NCI-H2107 (cell line): Measurements from ENCODE around the gene FRMPD1.
"Not testable (repeated sequence)": the region's sequence is repeated elsewhere in the genome, so short reads cannot be mapped to it uniquely, and the experiment has no call there.

Experiments used
- DNase-seq: peaks from one replicate; lab custom pipeline; 2025; lab: John Stamatoyannopoulos, UW

The FRMPD1 gene, protein sequence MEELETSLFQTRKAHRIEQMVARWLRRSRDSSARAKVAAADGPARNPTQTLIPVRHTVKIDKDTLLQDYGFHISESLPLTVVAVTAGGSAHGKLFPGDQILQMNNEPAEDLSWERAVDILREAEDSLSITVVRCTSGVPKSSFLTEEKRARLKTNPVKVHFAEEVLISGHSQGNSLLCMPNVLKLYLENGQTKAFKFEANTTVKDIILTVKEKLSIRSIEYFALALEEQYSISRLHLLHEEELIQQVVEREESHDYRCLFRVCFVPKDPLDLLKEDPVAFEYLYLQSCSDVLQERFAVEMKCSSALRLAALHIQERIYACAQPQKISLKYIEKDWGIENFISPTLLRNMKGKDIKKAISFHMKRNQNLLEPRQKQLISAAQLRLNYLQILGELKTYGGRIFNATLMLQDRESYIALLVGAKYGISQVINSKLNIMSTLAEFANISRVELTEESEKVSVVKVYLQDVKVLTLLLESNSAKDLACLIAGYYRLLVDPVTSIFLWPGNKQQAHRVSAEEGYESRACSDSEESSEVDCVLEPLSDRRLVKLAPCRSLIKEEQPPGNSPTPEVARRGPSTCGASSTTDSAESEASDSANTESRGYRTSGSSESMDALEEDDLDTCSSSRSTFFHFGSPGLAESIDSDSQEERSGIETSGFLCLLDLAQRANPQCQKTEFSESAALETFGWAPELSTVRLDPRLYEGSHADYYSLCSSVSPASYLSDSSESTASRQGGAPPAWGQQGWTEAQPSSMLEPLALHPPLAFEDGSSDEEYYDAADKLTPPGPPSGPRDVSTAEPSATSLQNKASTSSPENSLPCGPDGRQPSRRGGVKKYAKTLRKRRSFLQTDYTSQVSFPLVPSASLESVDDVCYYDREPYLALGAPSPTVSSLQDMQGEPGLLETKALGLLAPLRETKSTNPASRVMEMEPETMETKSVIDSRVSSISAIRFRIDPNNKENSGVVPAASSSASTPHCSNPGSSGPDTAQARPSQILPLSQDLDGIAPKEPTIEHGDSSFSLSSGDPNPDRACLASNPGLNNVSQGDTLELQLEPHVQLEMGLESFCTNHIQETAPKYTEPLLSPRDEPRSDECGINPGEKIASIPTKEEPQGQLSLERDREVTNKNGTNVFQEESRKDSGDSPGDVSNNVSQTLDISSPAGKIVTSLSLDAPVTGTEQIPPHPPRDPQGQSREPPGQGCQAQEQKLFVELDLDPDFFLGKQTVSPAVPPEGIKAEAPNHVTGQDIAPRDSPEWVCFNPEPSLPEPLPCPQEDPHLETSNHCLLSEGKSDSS (N-terminal part only)

GRCh38 chr9:37650873-37651768 lies at the start of gene FRMPD1:
Gene FRMPD1 (plus strand): TSS chr9:37650954. CDS start chr9:37692642, 41,688 bp downstream.
- DNase-seq: peak; percentile 68

GRCh38 chr9:37602061-37602460 lies 48.7 kb upstream of the FRMPD1 start:
- not testable (repeated sequence) for DNase-seq

DNA sequence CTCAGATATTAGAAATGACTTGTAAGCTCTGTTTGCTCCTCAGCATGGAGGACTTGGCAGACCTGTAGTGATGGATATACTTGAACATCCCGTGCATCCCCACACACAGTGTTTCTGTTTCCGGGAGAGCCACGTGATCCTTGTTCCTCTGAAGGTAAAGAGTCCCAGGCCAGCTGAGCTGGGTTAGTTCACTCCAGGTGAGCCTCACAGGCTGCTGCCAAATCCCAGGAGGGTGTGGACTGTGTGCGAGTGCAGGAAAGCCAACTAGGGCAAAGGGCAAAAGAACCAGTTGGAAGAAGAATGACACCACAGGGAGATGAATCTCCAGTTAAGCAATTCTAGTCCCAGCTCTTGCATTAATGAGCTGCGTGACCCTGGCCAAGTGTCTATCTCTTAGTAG lies 47.9 kb upstream of the FRMPD1 start:
- DNase-seq: no peak

GRCh38 chr9:37604296-37604695 lies 46.5 kb upstream of the FRMPD1 start:
- DNase-seq: no peak

DNA sequence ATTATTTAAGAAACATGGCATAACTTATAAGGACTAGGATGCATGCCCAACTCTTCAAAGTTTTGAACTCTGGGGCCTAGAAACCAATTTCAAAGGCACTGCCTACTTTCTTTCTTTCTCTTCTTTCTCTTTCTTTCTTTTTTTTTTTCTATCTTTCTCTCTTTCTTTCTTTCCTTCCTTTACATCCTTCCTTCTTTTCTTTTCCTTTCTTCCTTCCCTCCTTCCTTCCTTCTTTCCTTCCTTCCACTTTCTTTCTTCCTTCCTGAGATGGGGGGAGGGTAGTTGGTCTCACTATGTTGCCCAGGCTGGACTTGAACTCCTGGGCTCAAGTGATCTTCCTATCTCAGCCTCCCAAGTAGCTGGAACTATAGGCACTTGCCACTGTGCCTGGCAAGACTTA lies 42.5 kb upstream of the FRMPD1 start:
- no peak for DNase-seq

- no peak for DNase-seq
Observed at GRCh38 chr9:37609735-37610397, 40.9 kb upstream of the FRMPD1 start.

DNA sequence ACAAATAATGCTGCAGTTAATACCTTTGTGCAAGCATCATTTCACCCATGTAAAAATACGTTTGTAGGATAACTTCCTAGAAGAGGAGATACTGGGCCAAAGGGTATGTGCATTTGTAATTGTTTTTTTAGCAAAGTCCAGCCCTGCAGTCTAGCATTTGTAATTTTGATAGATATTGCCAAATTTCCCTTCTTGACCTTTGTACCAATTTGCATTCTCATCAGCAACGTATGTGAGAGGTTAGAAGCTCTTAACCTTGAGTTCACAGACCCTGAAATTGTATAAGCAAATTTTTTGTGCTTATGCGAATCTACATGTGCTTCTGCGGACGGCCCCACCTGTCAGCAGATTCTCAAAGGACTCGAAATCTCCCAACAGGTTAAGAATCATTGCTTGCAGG lies 39.7 kb upstream of the FRMPD1 start:
- no peak for DNase-seq

GRCh38 chr9:37611961-37612360 lies 38.8 kb upstream of the FRMPD1 start:
- no peak for DNase-seq

- no peak for DNase-seq
Observed at GRCh38 chr9:37617161-37617560, 33.6 kb upstream of the FRMPD1 start.

DNA sequence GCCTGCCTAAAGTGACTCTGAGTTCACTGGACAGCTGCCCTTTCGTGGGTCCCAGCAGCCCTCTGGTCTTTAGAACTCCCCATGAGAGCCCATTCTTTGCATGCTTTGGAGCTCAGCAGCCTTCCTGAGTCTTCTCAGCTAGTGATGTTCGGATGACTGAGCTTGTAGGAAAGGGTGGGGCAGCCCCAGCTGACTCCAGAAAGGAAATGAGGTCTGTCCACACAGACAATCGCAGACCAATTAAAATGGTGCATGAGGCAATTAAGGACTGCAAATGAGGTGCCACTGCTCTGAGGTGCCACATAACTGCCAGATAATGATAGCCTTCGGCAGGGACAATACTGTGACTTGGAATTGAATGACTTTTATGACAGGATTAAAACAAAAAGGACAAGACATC lies 32.9 kb upstream of the FRMPD1 start:
- no peak for DNase-seq

- no peak for DNase-seq
Observed at GRCh38 chr9:37618817-37619216, 31.9 kb upstream of the FRMPD1 start.

DNA sequence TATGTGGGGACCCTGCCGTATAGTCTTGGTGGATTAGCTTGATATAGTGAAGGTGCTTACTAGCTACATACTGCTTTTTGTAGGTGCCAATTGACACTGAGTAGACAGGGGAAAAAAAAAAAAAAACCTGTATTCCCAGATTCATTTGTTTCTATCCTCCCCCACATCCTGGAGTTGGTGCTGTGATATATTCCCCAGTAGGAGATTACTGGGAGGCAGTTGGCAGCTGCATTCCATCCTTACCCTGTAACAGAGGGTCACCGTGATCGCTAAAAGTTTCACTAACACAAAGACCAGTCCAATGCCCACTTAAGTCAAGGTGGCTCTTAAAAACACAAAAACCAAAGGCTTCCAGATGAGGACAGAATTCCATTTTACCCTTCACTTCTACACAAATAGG lies 30.9 kb upstream of the FRMPD1 start:
- DNase-seq: no peak

- DNase-seq: no peak
Observed at GRCh38 chr9:37620396-37620795, 30.4 kb upstream of the FRMPD1 start.

- DNase-seq: no peak
Observed at GRCh38 chr9:37621273-37622121, 29.3 kb upstream of the FRMPD1 start.

DNA sequence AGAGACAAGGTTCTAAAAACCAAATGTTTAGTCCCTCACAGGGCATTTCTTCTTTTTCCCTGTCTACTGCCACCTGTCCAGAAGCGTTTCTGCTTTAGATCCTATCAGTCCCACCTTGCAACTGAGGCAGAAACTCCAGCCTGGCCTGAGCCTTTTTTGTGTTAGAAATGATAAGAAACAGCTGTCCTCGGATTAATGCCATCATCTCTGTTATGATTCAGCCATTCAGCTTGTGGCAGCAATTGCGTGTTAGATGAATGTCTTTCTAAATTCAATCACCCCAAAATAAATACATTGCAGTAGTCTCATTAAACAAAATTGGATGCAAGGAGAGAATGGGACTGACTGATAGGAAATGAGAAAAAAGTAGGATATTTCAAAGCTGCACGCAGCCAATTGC lies 28.3 kb upstream of the FRMPD1 start:
- DNase-seq: no peak

DNA sequence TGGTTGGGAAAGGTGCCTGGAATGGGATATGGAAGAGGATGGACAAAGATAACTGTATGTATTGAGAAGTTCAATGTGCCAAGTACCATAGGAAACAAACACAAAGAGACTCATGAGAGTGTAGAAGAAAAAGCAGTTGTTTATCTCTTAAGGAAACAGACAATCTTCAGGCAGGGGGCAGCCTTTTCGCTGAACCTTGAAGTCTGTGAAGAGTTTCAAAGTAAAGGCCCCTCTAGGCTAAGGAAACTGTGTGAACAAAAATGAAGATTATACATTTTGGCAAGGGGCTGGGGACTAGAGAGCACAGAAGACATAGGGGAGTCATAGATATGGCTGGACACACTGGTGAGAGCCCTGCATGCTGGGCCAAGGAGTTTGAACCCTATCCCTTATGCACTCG lies 27.5 kb upstream of the FRMPD1 start:
- DNase-seq: no peak

DNA sequence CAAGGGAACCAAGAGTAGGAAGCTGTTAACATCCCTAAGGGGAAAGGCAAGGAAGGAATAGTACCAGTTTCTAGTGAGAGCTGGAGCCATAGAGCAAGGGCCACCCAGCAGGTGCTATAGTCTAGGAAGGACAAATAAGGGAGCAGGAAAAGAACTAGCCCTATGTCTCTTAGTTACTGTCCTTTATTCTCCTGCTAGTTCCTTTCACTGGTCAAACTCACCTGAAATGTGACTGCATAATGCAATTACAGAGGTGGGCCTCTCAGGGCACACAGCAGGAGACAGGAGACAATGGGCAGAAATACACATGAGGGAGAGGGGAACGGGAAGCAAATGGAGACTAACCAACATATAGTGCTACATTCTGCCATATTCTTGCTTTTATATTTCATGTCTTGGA lies 26.7 kb upstream of the FRMPD1 start:
- no peak for DNase-seq

GRCh38 chr9:37625036-37625757 lies 25.6 kb upstream of the FRMPD1 start:
- DNase-seq: no peak

GRCh38 chr9:37625758-37626147 lies 25.0 kb upstream of the FRMPD1 start:
- DNase-seq: no peak
